Stimulated activated CD4-positive, alpha-beta T cell treated with anti-CD3 and anti-CD28 coated beads, TNF-alpha, amount 100 ng/mL, for 4 hours (primary cell): Measurements from ENCODE around the gene KCNK2.

Source experiments
- DNase-seq, 3 experiments: peaks; one replicate each; pipeline ENCODE4 v3.0.0-alpha.2; 2020; ENCODE audit warnings: low read depth in 3 of 3

Gene KCNK2

DNA sequence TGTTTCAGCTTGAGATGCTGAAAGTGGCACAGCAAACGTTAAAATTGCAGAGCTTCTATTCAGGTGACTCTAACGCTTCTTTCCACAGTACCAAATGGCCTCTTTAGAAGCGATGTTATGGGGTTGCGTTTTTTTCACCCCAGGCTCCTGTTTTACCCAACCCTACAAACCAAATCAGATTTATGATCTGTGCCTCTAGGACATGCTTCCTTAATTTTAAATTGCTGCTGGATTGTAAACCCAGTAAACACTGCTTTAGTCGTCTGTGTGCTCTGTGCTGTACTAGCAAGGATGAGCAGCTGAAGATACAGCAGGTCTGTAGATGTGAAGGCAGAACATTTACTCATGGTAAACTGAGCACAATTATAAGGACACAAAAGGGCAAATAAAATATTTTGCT is 13.0 kb downstream of the KCNK2 start:
- DNase-seq = no peak

DNA sequence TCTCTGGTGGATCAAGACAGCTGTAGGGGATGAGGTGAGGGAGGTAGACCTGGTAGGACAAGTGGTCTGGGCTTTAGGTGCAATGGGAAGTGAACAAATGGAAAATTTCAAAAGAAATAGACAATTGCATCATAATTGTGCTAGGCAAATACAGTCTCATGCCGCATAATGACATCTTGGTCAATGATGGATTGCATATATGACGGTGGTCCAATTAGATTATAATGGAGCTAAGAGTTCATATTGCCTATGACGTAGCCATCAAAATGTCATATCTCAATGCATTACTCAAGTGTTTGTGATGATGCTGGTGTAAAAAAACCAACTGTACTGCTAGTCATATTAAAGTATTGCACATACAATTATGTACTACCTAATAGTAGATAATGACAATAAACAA is 19.0 kb downstream of the KCNK2 start:
- DNase-seq = no peak

DNA sequence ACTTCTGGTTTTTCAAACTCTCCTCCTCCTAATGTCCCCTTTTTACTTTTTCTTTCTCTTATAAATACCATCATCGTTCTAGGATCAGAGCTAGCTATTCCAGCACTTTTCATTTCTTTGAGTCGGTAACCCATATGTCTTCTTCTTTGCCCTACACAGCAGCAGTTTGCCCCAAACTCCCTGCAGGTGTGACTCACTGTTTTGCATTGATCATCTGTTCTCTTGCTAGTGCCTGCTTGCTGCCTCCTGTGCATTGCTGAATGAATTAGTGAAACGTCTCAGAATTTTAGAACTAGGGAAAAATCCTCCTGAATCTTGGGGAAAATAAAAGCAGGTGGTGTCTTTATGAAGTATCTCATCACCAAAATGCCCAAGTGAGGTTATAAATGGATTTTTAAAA is 21.7 kb downstream of the KCNK2 start:
- DNase-seq = no peak

GRCh38 chr1:215106067-215106466 is 23.5 kb downstream of the KCNK2 start:
- no peak for DNase-seq

GRCh38 chr1:215109171-215109570 is 26.6 kb downstream of the KCNK2 start:
- no peak for DNase-seq

GRCh38 chr1:215111916-215112315 is 29.4 kb downstream of the KCNK2 start:
- DNase-seq = no peak

GRCh38 chr1:215113776-215114153 is 31.2 kb downstream of the KCNK2 start:
- no peak for DNase-seq

DNA sequence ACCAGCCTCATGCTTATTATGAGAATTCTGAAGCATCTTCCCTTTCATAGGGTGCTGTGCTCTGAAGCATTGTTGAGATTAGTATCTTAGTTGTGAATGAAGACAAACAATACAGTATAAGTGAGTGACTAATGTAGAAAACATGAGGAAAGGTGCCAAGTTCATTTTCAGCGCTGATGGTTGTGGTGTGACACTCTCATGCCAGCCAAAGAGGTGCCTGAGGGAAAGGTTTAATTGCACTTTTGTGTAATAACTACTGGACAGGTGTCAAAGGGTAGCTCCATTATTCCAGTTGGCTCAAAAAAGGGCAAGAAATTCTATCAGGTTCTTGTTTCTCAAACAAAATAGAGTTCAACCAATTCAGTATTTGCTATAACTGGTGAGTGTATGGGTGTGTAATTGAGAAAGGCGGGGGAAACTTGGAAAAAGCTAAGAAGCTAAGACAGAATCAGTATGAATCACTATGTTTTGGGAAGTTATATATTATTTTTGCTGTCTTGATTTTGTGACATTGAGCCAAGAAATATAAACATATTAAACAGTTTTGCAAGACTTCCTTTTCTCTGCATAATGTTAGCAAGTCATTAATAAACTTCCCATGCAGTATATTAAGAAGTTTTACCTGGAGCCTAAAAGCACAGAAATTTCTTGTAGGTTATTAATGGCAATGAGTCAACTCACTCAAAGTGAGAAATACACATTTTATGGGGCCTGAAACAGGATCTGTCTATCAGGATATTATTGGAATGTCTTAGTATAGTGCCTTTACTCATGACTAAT is 31.8 kb downstream of the KCNK2 start:
- no peak for DNase-seq

GRCh38 chr1:215115760-215116159 is 33.2 kb downstream of the KCNK2 start:
- DNase-seq = no peak

- DNase-seq = no peak
Observed at GRCh38 chr1:215118081-215118480, 35.5 kb downstream of the KCNK2 start.

GRCh38 chr1:215119056-215119455 is 36.5 kb downstream of the KCNK2 start:
- DNase-seq = no peak

DNA sequence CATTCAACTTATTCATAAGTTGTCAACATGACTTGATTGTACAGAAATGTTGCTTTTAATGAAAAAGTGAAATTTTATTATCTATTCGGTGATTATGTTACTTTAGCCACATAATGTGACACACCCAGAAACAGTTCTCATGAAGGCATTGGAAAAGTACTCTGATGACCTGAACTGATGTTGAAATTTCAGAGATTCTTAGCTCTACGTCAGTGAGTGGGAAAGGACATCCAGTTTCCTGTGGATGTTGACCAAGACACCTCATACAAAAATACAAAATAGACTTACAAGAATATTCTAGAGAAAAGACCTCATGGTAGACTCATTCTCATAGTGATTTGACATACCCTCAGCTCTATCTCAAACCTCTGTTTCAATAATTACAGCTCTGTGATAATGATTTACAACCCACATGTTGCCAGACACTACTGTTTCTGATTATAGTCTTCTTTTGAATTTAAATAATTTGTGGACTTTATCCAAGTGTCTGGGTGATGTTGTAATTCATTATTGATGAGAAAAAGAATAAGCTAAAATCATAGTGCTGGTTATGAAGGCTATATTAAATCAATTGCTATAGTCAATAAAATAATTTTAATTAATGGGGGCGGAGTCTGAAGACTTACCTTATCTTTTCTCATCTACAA is 37.3 kb downstream of the KCNK2 start:
- DNase-seq = no peak

DNA sequence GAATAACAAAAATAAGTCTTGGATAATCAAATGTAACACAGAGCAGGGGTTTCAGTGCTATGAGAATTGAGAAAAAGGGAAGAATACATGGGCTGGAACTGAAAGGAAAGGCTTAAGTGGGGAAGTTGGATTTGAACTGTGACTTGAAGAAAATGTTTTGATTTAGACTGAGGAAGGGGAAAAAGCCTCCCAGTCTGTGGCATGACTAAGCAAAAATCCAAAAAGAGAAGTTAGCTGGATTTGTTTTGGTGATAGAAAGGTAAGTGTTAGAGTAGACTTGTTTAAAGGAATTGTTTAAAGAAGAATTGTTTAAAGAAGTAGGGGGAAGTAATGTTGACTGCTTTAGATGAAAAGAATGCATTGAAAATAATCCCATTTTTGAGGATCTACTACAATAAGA is 46.0 kb downstream of the KCNK2 start:
- DNase-seq = no peak

GRCh38 chr1:215131291-215131690 is 48.8 kb downstream of the KCNK2 start:
- DNase-seq = no peak

GRCh38 chr1:215132156-215132555 is 49.6 kb downstream of the KCNK2 start:
- DNase-seq = no peak

- no peak for DNase-seq
Observed at GRCh38 chr1:215133532-215133931, 51.0 kb downstream of the KCNK2 start.

GRCh38 chr1:215137985-215138384 is 55.4 kb downstream of the KCNK2 start:
- DNase-seq = no peak

- no peak for DNase-seq
Observed at GRCh38 chr1:215140135-215140534, 57.6 kb downstream of the KCNK2 start.

DNA sequence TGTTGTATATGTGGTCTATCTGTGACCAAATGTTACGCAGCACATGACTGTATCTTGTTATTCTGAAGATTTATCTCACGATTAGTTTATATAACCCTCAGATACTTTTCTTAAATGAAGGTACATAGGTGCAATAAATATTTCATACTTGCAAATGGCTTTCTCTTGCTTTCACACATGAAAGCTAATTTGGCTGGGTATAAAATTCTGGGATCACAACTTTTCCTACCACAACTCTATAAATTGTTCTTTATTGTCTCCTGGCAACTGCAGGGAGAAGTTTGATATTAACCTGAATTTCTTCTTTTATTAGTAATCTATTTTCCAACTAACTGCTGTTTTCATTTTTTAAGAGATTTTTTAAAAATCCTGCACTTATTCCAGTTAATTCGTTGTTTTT is 58.9 kb downstream of the KCNK2 start:
- no peak for DNase-seq

GRCh38 chr1:215143497-215143896 is 61.0 kb downstream of the KCNK2 start:
- DNase-seq = no peak

DNA sequence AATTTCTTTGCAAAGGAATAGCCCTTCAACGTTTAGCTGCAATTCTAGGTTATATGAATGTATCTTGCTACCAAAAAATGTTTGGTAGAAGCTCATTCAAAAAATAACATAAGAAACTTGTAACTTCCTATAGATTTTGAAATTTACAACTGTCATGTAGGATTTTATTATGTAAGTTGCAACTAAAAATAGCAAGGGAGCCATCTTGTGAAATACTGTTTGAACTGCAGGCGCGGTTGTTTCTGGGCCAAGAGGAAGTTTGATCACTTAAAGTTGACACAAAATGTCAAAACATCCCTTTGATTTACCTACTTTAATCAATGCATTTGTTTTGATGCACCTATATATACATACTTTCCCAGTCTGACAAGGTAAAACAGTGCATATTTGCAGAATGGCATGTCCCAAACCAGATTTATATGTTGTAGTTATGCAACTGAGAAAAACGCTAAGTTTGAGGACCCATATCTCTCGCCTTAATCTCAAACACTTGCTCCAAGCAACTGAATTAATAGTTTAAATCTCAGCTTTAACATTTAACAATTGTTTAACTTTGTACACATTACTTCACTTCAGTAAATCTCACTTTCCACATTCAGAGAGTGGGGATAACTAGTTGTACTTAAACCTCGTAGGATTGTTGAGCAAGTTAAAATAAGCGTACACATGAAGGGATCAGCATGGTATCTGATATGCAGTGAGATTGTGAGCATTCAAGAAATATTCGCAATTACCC is 63.9 kb downstream of the KCNK2 start:
- no peak for DNase-seq

GRCh38 chr1:215147024-215147423 is 64.5 kb downstream of the KCNK2 start:
- DNase-seq = no peak
